Activated T-cell treated with anti-CD3 and anti-CD28 coated beads for 48 hours (primary cell): Measurements from ENCODE around the gene ZKSCAN3.
"Not testable (repeated sequence)": the region's sequence is repeated elsewhere in the genome, so short reads cannot be mapped to it uniquely, and the experiment has no call there.

Experiments used
- DNase-seq: peaks from one replicate; pipeline ENCODE4 v3.0.0-alpha.2; 2020; ENCODE audit warnings: low read depth

Gene ZKSCAN3

DNA sequence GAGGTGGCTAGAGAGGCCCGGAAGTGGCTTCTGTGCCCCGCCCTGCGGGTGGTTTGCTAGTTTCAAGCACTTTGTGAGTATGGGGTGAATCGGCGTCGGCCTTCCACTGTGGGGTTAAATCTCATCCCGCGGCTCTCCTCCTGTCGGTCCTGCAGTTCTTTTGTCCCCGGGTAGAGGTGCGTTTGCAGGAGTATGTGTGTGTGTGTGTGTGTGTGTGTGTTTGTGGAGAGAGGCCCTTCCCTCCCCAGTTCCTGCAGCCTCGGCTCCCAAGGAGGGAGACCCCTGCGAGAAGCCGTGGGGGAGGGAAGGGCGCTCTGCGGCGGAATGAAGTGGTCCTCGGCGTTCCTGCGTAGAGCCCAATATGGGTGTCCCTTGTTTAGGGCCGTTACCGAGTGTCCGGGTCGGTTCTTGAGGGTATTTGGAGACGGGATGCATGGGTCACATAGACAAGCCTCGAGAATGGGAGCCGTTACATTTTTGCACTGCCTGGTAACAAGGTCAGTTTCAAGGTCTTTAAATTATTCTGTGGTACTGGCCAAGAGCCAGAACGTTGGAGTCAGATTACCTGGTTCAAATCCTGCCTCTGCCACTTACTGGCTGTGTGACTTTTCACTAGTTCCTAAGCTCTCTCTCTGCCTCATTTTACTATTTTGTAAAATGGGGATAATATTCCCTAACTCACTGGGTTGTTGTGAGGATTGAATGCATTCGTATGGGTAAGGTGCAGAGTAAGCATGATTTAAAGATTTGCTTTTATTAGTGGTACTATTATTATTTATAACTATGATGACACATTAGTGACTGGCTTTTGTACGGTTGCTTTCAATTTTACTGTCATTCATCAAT lies at the start of gene ZKSCAN3:
Gene ZKSCAN3, plus strand, starts transcription at position 56 of the 846 bp plus-strand sequence. CDS start 9,640 bp downstream, outside the sequence.
- DNase-seq, result peak; percentile 82

DNA sequence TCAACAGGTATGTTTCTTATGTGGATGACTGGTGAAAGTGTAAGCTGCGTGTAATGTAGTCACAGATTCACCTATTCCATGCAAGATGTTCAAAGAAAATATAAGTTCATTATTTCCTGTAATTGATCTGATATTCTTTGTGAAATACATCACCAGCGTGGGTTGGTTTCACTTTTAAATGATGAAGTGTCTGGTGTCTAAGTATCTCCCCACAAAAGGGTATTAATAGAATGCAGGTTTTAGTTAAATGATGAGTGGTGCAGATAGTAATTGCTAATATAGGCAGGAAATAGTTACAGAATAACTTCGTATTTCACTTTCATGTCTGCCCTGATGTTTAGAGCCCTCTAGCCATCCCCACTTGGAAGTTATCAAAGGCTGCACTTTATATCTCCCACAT lies 46.2 kb upstream of the ZKSCAN3 start:
- DNase-seq, result no peak

DNA sequence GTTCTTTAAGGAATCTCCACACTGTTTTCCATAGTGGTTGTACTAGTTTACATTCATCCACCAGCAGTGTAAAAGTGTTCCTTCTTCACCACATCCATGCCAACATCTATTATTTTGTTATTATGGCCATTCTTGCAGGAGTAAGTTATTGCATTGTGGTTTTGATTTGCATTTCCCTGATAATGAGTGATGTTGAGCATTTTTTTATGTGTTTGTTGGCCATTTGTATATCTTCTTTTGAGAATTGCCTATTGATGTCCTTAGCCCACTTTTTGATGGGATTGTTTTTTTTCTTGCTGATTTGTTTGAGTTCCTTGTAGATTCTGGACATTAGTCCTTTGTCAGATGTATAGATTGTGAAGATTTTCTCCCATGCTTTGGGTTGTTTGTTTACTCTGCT lies 43.4 kb upstream of the ZKSCAN3 start:
- DNase-seq, result not testable (repeated sequence)

DNA sequence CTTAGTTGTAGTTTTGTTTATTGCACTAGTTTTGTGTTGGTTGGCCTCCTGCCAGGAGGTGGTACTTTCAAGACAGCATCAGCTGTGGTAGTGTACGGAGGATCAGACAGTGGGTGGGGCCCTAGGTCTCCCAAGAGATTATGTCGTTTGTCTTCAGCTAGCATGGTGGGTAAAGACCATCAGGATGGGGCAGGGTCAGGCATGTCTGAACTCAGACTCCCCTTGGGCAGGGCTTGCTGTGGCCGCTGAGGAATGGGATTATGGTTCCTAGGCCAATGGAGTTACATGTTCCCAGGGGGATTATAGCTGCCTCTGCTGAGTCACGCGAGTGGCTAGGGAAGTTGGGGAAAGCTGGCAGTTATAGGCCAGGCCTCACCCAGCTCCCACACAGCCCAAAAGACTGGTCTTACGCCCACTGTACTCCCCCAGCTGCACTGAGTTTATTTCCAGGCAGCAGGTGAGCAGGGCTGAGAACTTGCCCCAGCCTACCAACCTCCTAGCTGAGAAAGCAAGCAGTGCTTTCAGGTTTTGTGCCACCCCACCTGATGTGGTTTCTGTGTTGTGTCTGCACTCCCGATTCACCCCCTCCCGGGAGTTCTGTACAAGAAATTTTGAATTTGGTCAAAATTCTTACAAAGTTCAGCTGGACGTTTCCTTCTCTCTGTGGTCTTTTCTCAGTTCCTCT lies 38.5 kb upstream of the ZKSCAN3 start:
- DNase-seq, result no peak

DNA sequence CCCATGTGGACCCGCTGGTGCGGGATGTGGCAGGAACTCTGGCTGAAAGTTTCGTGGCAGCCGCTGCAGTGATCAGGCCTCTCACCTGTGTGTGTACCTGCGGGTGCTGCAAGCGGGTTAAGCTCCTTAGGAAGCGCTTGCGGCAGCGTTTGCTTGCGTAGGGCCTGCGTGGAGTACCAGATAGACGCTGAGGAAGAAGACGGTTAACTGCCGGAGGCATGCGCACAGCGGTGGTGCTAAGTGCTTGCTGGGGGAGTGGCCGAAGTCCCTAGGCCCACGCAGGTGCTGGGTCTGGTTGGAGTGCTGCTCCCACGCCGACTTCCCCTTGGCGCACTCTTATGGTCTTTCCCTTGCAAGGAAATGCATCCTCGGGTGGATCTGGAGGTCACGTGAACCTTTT lies 36.8 kb upstream of the ZKSCAN3 start:
- DNase-seq, result no peak

DNA sequence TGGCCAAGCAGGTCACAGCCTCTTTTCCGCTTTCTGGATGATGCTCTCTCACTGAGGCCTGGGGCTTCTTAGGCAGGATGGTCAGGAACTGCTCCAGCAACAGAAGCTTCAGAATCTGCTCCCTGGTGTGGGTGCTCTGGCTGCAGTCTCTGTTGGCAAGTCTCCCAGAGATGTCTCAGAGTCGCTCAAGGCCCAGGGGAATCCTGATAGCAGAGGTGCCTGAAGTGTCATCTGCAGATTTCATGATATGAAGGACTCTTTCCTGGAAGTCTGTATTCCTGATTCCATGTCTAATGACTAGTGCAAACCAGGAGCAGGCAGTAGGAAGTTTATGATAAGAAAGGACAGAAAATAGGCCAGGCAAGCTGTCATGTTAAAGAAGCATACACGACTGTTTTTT lies 34.1 kb upstream of the ZKSCAN3 start:
- no peak for DNase-seq

DNA sequence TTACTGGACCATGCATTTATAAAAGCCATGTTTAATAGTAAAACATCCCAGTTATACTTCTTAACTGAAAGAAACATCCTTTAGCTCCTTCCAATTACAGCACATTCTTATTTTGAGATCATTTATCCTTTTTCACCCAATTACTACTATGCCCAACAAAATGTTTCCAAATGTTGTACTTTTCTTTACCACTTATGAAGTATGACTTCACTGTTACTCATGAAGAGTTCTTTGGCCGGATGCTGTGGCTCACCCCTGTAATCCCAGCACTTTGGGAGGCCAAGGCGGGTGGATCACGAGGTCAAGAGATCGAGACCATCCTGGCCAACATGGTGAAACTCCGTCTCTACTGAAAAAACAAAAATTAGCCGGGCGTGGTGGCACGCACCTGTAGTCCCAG lies 31.9 kb upstream of the ZKSCAN3 start:
- not testable (repeated sequence) for DNase-seq

DNA sequence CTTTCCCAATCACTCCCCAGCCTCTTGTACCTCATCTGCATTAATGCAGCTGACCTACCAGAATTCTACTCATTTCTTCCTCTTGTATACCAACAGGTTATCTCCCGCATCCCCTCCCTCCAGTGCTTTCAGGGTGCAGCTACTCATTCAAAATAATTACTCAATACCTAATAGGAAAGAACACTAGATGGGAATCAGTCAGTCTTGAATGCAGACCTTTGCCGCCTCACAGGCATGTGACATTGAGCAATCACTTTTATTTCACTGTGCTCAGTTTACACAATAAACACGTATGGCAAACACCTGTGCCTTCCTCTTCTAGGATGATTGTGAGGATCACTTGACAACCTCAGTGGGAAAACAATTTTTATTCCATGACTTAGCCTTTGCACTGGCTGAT lies 27.1 kb upstream of the ZKSCAN3 start:
- DNase-seq, result no peak

DNA sequence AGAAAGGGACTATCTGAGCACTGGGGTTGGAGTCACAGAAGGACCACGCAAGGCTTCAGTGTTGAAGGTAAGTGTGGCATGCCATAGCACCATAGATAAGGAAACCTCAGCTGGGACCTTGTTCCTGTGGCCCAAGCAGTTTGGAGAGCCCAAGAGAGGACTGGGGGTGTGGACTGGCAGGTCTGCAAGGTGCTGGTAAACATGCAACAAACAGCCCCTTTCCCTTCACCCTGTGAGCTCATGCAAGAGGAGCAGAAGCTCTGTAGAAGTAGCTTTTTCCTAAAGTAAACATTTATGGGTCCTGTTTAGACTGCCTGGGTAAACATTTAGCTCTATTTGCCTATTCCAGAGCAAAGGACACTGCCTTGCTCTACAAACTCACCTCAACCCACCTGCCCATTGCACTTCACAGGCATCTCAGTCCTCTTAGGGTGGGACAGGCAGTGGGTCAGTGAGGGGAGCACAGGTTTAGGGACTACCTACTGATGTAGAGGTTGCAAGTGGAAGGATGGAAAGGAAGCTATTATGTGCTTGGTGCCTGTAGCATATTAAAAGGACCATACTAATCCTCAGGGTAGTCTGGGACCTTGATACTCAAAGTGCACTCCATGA lies 25.8 kb upstream of the ZKSCAN3 start:
- DNase-seq, result no peak

DNA sequence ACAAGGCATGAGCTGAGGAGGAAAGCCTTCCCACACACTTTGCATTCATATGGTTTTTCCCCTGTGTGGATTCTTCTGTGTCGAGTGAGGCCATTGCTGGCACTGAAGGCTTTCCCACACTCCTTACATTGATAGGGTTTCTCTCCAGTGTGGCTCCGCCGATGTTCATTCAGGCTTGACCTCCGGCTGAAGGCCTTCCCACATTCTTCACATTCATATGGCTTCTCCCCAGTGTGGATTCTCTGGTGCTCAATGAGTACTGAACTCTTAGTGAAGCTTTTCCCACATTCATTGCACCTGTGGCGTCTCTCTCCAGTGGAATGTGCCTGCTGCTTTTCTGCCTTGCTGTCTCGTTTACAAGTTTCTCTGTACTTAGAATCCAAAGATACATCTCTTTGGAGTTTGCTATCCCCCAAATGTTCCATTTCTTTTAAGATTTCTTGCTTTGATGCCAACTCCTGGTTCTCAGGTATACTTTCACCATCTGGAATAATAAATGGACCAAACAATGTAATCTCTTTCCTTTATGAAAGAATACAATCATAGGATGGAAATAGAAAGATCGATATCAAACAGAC lies 23.3 kb upstream of the ZKSCAN3 start:
- no peak for DNase-seq

DNA sequence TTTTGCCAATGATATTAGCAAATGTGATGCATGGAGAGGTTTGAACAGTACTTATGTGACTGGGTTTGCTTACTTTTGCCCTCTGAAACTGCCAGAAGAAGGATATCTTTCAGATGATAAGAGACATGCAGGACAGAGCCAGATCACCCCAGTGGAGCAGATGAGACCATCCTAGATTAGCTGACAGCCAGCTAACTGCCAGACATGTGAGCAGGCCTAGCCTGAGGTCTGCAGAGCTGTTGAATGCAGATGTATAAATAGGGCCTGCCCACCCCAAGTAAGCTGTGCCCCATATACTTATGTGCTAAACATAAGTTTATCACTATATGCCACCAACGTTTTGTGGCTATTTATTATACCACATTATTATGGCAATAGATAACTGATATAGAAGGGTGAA lies 19.7 kb upstream of the ZKSCAN3 start:
- no peak for DNase-seq

DNA sequence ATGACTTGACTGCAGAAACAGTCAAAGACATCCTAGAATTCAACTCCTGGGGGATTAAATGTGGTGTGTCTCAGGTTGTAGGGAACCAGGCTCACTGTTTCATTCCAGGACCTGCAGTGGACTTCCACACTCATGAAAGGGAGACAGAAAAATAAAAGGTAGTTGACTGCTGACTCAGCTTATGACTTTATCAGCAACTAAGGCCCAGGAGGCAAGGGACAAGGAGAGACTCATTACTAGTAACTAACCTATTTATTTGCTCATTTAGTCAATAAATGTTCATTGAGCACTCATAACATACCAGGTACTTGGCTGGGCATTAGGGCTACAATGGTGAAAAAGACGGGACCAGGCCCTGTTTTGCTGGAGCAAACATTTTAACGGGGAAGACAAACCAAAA lies 16.7 kb upstream of the ZKSCAN3 start:
- DNase-seq, result no peak

DNA sequence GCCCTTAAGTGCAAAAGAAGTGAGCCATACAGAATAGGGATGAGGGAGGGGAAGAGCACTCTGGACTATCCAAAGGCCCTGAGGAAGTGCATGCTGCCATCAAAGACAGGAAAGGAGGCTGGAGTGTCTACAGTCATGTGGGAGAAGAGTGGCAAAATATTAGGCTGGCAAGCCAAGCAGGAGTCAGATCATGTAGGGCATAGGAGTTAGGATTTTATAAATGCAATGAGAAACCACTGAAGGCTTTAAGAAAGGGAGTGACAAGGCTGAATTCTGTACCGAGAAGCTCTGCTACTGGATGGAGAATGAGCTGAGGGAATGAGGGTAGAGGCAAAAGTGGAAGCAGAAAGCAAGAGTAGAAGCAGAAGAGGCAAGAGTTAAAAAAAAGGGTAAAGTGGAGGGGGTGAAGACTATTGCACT lies 16.1 kb upstream of the ZKSCAN3 start:
- DNase-seq, result no peak

DNA sequence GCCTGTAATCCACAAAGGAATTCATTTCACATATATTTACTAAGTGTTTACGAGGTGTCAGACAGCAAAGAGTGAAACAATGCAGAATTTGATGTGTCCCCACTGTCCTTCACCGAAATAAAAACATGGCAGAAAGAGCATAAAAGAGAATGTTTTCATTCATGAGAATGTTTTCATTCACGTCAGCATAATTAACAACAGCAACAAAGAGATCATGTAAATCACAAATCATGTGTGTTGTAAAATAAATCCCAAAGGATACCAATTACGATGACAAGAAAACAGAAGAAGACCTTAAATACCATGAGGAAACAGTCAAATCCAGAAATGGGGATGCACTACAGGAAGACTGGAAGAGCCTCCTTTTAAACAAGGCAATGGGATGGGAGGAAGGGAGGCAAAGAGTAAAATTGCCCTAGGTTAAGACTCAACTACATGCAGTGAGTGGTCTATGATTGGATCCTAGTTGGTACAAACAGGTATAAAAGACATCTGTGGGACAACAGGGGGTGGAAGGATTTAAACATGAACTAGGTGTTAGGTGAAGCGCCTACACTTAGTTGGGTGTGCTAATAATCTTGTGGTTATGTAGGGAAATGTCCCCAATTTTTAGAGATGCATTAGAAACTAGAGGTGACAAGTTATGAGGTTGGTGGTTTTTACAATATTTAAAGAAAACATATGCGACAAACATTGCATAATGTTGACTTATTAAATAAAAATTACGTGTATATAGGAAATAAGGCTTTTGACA lies 15.3 kb upstream of the ZKSCAN3 start:
- no peak for DNase-seq

DNA sequence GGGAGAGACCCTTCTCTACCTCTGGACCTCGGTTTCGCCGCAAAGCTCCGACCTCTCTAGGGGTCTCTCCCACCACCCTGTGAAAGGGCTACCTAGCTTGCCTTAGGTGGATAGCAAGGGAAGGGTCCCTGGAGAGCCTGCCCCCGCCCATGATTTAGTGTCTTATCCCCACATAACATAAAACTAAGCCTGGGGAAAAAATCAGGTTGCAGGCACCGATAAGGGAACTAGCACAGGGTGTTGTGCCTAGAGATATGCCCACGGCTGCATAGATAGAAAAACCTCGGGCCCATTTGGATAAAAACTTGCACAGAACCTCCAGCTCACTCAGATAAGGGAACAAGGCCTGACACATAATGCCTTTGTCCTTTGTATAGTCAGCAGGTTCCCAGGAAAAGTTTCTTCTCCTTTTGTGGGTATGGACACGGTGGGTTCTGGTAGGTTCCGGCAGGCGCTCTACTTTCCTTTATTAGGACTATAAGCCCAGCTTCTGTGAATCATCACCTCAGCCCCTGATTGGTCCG lies 14.6 kb upstream of the ZKSCAN3 start:
- no peak for DNase-seq

DNA sequence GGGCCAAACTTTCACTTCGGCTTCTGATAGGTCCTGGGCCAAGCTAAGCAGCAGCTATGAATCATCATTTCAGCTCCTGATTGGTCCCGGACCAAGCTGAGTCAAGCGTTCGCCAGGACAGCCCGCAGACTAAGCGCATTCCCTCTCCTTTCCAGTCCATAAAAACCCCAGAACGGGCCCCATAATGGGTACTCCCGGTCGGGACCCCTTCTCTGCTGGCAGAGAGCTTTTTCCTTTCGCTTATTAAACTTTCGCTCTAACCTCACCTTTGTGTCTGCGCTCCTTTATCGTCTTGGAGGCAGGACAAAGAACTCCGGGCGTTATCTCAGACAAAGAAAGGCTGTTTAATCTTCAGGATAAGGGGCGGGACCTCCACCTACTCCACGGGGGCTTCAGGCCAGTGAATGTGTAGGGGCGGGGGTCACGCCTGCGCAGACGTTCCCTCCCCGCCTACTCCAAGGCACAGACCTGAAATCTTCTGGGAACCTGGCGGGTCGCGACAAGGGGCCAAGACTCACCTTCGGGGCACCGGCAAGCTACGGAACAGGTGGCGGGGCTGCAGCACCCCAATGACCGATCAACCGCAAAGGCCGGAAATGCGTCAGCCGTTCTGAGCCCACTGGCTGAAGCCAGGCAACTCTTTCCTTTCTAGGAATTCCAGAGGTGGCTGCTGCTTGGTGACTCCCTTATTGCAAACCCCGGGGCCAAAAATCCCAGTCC lies 14.0 kb upstream of the ZKSCAN3 start, which contains the start of gene ZSCAN31:
Gene ZSCAN31, minus strand, starts transcription at position 585 of the 720 bp plus-strand sequence. CDS start 6,465 bp downstream, outside the sequence.
- DNase-seq, result peak; percentile 56

DNA sequence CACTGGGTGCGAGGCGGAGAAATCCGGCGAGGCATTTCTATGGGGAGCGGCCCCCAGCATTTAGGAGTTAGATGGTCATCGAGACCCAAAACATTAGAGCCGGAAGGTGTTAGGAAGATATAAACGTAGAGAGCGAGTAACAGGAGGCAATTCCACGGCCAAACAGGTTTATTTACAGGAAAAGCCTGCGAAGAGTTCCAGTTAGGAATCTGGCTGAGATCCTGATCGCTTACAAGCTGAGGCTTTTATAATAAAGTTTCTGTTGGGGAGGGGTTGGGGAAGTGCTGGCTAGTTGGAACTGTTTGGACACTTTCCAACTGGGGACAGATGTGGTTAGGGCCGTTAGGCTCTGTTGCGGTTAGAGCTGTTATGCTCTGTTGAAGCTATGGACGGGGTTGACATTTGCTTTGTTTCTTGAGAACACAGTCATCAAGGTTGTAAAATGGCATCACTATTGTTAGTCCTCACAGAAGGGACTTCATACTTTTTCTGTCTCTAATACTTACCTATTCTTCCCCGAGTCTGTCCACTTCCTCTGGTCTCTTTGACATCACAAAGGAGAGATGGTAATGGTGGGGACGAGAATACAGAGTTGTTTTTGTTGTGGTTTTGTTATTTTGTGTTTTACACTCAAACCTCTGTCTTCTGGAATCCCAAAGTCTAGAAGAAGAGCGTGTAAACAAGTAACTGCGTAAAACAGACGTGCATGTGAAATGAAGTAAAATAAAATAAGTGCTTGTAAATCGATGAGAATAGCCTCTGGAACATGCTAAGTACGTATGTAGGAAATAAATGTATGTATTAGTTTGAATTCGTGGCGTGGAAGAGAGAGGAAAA lies 13.2 kb upstream of the ZKSCAN3 start:
- DNase-seq, result no peak

DNA sequence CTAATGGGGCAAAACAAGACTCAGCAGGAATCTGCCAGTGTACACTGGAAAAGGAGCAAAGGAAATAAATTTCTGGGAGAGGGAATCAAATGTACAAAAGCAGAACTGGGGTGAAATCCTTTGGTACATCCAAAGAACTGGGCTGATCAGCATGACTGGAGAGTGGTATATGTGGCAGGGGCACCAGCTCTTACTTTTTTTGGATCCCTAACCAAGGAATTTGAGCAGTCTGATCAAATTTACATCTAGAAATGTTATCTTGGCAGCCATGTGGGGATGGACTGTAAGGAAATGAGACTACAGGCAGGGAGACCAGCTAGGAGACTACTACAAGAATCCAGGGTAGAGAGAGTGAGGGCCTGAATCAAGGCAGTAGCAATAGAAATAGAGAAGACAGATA lies 12.6 kb upstream of the ZKSCAN3 start:
- no peak for DNase-seq

DNA sequence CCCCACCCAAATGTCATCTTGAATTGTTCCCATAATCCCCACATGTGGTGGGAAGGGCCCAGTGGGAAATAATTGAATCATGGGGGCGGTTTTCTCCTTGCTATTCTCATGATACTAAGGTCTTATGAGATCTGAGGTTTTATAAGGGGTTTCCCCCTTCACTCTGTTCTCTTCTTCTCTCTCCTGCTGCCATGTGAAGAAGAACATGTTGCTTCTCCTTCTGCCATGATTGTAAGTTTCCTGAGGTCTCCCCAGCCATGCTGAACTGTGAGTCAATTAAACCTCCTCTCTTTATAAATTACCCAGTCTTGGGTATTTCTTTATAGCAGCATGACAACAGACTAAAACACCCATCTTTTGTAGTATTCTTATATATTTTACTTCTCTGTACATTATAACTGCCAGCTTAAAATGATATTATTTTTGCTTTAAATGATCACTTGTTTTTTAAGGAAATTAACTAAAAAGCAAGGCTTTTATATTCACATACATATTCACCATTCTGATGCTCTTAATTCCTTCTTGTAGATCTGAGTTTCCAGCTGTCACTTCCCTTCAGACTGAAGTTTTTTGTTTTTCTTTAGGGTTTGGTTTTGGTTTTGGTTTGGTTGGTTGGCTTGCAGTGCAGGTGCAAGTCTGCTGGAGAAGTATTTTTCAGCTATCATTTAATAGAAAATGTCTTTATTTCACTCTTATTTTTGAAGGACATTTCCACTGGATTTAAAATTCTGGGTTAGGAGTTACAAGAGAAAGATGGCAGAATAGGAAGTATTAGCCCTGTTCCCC lies 9.2 kb upstream of the ZKSCAN3 start:
- no peak for DNase-seq
